K562 (cell line): Measurements from ENCODE around the gene AIFM3. TPM values are rescaled to one million over a fixed set of nuclear protein-coding genes. Genes with fewer than 3 reads are reported as not detected.

Experiments
- ARID3B ChIP-seq: fragments of 250-450 bp; sonication (Bioruptor Pico); IDR thresholded peaks from 2 replicates; pipeline ENCODE4 v1.4.0; 2020; ENCODE audit warnings: borderline replicate concordance
- BMI1 ChIP-seq: fragments of 150-350 bp; IDR thresholded peaks from 2 replicates; pipeline ENCODE4 v1.6.1; 2014; ENCODE audit warnings: low read length
- EZH2 ChIP-seq: IDR thresholded peaks from 2 replicates; pipeline ENCODE4 v1.6.1; 2012; ENCODE audit warnings: low read depth, mild to moderate bottlenecking, inconsistent platforms, low read length, borderline replicate concordance
- GTF2F1 ChIP-seq: IDR thresholded peaks from 2 replicates; pipeline ENCODE4 v1.6.1; 2011; ENCODE audit warnings: low read depth, low read length, improper control_type of control experiment
- HDGF ChIP-seq: fragments of 450-650 bp; IDR thresholded peaks from 2 replicates; pipeline ENCODE4 v1.6.1; 2016
- HOXB6 ChIP-seq: fragments of 250-450 bp; sonication (Bioruptor Pico); IDR thresholded peaks from 2 replicates; pipeline ENCODE4 v1.5.1; 2022; ENCODE audit warnings: mild to moderate bottlenecking, borderline replicate concordance
- MCM3 ChIP-seq: fragments of 450-650 bp; IDR thresholded peaks from 2 replicates; pipeline ENCODE4 v1.6.1; 2016
- MED1 ChIP-seq: sonication (generic); formaldehyde crosslinking; IDR thresholded peaks from 2 replicates; pipeline ENCODE4 v1.8.1; 2023; ENCODE audit warnings: missing genetic modification reagents, borderline replicate concordance
- POLR2A ChIP-seq: fragments of 450-650 bp; conservative IDR thresholded peaks from 2 replicates; pipeline ENCODE4 v1.6.1; 2016
- PTBP1 ChIP-seq: fragments of 200-400 bp; formaldehyde crosslinking; IDR thresholded peaks from 2 replicates; pipeline ENCODE4 v1.6.1; 2017; ENCODE audit warnings: low read depth, low read length
- RAD21 ChIP-seq, 2 experiments: fragments of 250-450 bp in 1 of 2; fragments of 450-650 bp in 1 of 2; sonication (Bioruptor Pico) in 1 of 2; formaldehyde crosslinking in 1 of 2; IDR thresholded peaks in 1 of 2; conservative IDR thresholded peaks in 1 of 2; 2 replicates each; pipeline versions ENCODE4 v1.4.0 to v1.8.0; 2020 to 2022; ENCODE audit warnings: mild to moderate bottlenecking in 2 of 2, moderate library complexity in 1 of 2
- RFX5 ChIP-seq: IDR thresholded peaks from 2 replicates; pipeline ENCODE4 v1.6.1; 2011; ENCODE audit warnings: low read depth, mild to moderate bottlenecking, improper control_type of control experiment, low read length
- SMARCA5 ChIP-seq: fragments of 450-650 bp; IDR thresholded peaks from 2 replicates; pipeline ENCODE4 v1.6.1; 2016
- TAL1 ChIP-seq: fragments of 450-650 bp; IDR thresholded peaks from 2 replicates; pipeline ENCODE4 v1.6.1; 2016; ENCODE audit warnings: mild to moderate bottlenecking
- TBL1XR1 ChIP-seq, 2 experiments: IDR thresholded peaks; 2 replicates each; pipeline ENCODE4 v1.6.1; 2012; ENCODE audit warnings: improper control_type of control experiment in 2 of 2, low read length in 2 of 2, mild to moderate bottlenecking in 1 of 2
- TFAM ChIP-seq: fragments of 250-450 bp; sonication (Bioruptor Pico); conservative IDR thresholded peaks from 2 replicates; pipeline ENCODE4 v1.5.0; 2021; ENCODE audit warnings: mild to moderate bottlenecking, moderate library complexity
- ZNF212 ChIP-seq: fragments of 450-650 bp; formaldehyde crosslinking; IDR thresholded peaks from 2 replicates; pipeline ENCODE4 v1.4.0; 2020; ENCODE audit warnings: mild to moderate bottlenecking
- ZNF449 ChIP-seq: fragments of 250-450 bp; sonication (Bioruptor Pico); IDR thresholded peaks from 2 replicates; pipeline ENCODE4 v1.8.0; 2022; ENCODE audit warnings: moderate library complexity, mild to moderate bottlenecking, inconsistent platforms
- ZNF583 ChIP-seq: fragments of 250-450 bp; sonication (Bioruptor Pico); IDR thresholded peaks from 2 replicates; pipeline ENCODE4 v1.4.0; 2020
- ZNF780A ChIP-seq: fragments of 250-450 bp; sonication (Bioruptor Pico); IDR thresholded peaks from 2 replicates; pipeline ENCODE4 v1.5.0; 2021; ENCODE audit warnings: mild to moderate bottlenecking
- polyA plus RNA-seq, 8 experiments: library from polyadenylated mRNA; depleted of rRNA in 4 of 8; stranded (reverse) in 5 of 8; unstranded in 3 of 8; fragments of >200 nt; fragmentation: Nextera tagmentation in 2 of 8; fragmentation: Illumina TruSeq in 1 of 8; extraction: Ambion mirVana in 2 of 8; extraction: Trizol in 1 of 8; gene quantifications; 2 replicates each; pipeline versions ENCODE4 v1.2.1 to v1.2.3, GENCODE V29; 2011 to 2014; ENCODE audit warnings: inconsistent platforms in 1 of 8, missing spikeins in 1 of 8
- total RNA-seq, 7 experiments: library from RNA; depleted of rRNA in 6 of 7; stranded (reverse); fragments of >200 nt in 6 of 7; fragmentation: Illumina TruSeq in 2 of 7; extraction: Trizol in 2 of 7; gene quantifications; 2 replicates each; pipeline versions ENCODE4 v1.2.1 to v1.2.3, GENCODE V29; 2011 to 2021; ENCODE audit warnings: low replicate concordance in 1 of 7
- TF ChIP-seq, protein P1 (sequence below), 2 experiments: IDR thresholded peaks; 2 replicates each; pipeline ENCODE4 v1.6.1; 2012; ENCODE audit warnings: improper control_type of control experiment in 2 of 2, low read depth in 2 of 2, low read length in 2 of 2, borderline replicate concordance in 1 of 2
- TF ChIP-seq, protein P2 (sequence below): IDR thresholded peaks from 2 replicates; pipeline ENCODE4 v1.6.1; 2011; ENCODE audit warnings: borderline replicate concordance, low read depth, mild to moderate bottlenecking, moderate library complexity, low read length; ENCODE audit not compliant: insufficient read depth, poor library complexity, severe bottlenecking

AIFM3 gene
- total and polyA plus RNA-seq, 9 of the 15 experiments (the other 6 are each of a cell fraction or from before 2014, with no cell fraction given) = 0.03 to 0.20 (median 0.07) TPM; not detected in 1

GRCh38 chr22:20998411-20999336, 31.6 kb downstream of the AIFM3 start (continued):
- TF ChIP-seq, protein P1, sequence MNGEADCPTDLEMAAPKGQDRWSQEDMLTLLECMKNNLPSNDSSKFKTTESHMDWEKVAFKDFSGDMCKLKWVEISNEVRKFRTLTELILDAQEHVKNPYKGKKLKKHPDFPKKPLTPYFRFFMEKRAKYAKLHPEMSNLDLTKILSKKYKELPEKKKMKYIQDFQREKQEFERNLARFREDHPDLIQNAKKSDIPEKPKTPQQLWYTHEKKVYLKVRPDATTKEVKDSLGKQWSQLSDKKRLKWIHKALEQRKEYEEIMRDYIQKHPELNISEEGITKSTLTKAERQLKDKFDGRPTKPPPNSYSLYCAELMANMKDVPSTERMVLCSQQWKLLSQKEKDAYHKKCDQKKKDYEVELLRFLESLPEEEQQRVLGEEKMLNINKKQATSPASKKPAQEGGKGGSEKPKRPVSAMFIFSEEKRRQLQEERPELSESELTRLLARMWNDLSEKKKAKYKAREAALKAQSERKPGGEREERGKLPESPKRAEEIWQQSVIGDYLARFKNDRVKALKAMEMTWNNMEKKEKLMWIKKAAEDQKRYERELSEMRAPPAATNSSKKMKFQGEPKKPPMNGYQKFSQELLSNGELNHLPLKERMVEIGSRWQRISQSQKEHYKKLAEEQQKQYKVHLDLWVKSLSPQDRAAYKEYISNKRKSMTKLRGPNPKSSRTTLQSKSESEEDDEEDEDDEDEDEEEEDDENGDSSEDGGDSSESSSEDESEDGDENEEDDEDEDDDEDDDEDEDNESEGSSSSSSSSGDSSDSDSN (IDR thresholded peaks at IDR 0.05; ENCODE audit: borderline replicate concordance in 1 of 2, low read depth in 2 of 2, low read length in 2 of 2) = no peak
- TF ChIP-seq MED1 = no peak
- peak; percentile 27 to 49; a peak in 2 of 4 replicates for TF ChIP-seq TBL1XR1 (IDR thresholded peaks at IDR 0.05; ENCODE audit: low read length in 2 of 2)
- TF ChIP-seq MCM3 = no peak
- no peak for TF ChIP-seq EZH2
- TF ChIP-seq, protein P2, sequence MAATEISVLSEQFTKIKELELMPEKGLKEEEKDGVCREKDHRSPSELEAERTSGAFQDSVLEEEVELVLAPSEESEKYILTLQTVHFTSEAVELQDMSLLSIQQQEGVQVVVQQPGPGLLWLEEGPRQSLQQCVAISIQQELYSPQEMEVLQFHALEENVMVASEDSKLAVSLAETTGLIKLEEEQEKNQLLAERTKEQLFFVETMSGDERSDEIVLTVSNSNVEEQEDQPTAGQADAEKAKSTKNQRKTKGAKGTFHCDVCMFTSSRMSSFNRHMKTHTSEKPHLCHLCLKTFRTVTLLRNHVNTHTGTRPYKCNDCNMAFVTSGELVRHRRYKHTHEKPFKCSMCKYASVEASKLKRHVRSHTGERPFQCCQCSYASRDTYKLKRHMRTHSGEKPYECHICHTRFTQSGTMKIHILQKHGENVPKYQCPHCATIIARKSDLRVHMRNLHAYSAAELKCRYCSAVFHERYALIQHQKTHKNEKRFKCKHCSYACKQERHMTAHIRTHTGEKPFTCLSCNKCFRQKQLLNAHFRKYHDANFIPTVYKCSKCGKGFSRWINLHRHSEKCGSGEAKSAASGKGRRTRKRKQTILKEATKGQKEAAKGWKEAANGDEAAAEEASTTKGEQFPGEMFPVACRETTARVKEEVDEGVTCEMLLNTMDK = no peak
- no peak for TF ChIP-seq SMARCA5
- TF ChIP-seq HOXB6 (CRISPR knock-in tag) = no peak
- TF ChIP-seq ZNF583 (CRISPR knock-in tag) = no peak
- no peak for TF ChIP-seq ZNF449 (CRISPR knock-in tag)
- no peak for TF ChIP-seq RAD21 (CRISPR knock-in tag; conservative IDR thresholded peaks at IDR 0.05 in 1 of 2, IDR thresholded peaks at IDR 0.05 in 1 of 2)
- TF ChIP-seq ZNF212 (CRISPR knock-in tag) = peak; percentile 5; the same call in 1 of the 2 replicates
- no peak for TF ChIP-seq PTBP1
- TF ChIP-seq ZNF780A = no peak
- no peak; the same call in 1 of the 2 replicates for TF ChIP-seq GTF2F1
- TF ChIP-seq TAL1 = no peak
- no peak for TF ChIP-seq BMI1
- no peak for TF ChIP-seq HDGF
- TF ChIP-seq ARID3B (CRISPR knock-in tag) = 0 out of 2 replicates have a peak, but pooled peaks have one; percentile 64
- no peak for TF ChIP-seq RFX5
- TF ChIP-seq TFAM = no peak
- TF ChIP-seq POLR2A = no peak
